Measurements from ENCODE around the gene ADAMTS5.

DNA sequence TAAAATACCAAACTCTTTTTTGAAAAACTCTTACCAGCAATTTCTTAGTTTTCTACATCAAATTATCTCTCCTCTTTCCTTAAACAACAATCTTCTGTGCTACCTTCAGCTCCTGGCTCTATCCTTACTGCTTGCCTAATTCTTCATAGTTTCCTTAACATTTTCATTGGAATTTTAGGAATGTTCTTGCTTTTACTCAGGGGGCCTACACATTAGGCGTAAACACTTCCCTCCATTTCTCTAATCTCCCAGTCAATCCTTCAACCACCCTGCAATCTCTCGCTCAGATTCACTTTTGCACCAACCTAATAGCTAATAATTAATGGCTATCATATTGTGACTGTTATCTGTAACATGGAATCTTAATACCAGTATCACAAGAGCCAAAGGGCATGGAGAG is 50.1 kb downstream of the ADAMTS5 start:
- TF ChIP-seq ZNF777 (CRISPR knock-in tag; IDR thresholded peaks at IDR 0.05) (no peak), U2AF2 (IDR thresholded peaks at IDR 0.05; ENCODE audit: low read depth, low read length) (no peak), KLF9 (CRISPR knock-in tag; IDR thresholded peaks at IDR 0.05; ENCODE audit: low read depth) (no peak), PHF21A (CRISPR knock-in tag; IDR thresholded peaks at IDR 0.05) (no peak), EHMT2 (IDR thresholded peaks at IDR 0.05; ENCODE audit: borderline replicate concordance, low read depth, low read length) (no peak), CREM (IDR thresholded peaks at IDR 0.05) (no peak), CREM (CRISPR knock-in tag; IDR thresholded peaks at IDR 0.05) (no peak), ZZZ3 (CRISPR knock-in tag; IDR thresholded peaks at IDR 0.05; ENCODE audit: borderline replicate concordance) (no peak), TBL1XR1 (IDR thresholded peaks at IDR 0.05; ENCODE audit: borderline replicate concordance, low read length, partially characterized antibody) (no peak), AFF4 (CRISPR knock-in tag; IDR thresholded peaks at IDR 0.05) (no peak), KLF15 (CRISPR knock-in tag; IDR thresholded peaks at IDR 0.05; ENCODE audit: borderline replicate concordance) (no peak), ZNF704 (CRISPR knock-in tag; IDR thresholded peaks at IDR 0.05; ENCODE audit: borderline replicate concordance) (no peak), RAD21 (CRISPR knock-in tag; IDR thresholded peaks at IDR 0.05) (no peak), ZNF33A (CRISPR knock-in tag; IDR thresholded peaks at IDR 0.05; ENCODE audit: borderline replicate concordance) (no peak)
- TF ChIP-seq, protein P1, sequence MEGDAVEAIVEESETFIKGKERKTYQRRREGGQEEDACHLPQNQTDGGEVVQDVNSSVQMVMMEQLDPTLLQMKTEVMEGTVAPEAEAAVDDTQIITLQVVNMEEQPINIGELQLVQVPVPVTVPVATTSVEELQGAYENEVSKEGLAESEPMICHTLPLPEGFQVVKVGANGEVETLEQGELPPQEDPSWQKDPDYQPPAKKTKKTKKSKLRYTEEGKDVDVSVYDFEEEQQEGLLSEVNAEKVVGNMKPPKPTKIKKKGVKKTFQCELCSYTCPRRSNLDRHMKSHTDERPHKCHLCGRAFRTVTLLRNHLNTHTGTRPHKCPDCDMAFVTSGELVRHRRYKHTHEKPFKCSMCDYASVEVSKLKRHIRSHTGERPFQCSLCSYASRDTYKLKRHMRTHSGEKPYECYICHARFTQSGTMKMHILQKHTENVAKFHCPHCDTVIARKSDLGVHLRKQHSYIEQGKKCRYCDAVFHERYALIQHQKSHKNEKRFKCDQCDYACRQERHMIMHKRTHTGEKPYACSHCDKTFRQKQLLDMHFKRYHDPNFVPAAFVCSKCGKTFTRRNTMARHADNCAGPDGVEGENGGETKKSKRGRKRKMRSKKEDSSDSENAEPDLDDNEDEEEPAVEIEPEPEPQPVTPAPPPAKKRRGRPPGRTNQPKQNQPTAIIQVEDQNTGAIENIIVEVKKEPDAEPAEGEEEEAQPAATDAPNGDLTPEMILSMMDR (CRISPR knock-in tag; IDR thresholded peaks at IDR 0.05), result no peak

All from HepG2 (cell line).